A204.1 (cell line): Measurements from ENCODE around the gene EFCAB5.
A peak's percentile ranks its signal among the peaks of the same experiment; 100 is the strongest.
"Not testable (repeated sequence)": the region's sequence is repeated elsewhere in the genome, so short reads cannot be mapped to it uniquely, and the experiment has no call there.

Source experiments
- FAIRE-seq: peaks from 2 replicates; lab custom pipeline; 2012; peaks lifted over from hg19 to GRCh38; lab: Jason Lieb, UNC

EFCAB5 gene

DNA sequence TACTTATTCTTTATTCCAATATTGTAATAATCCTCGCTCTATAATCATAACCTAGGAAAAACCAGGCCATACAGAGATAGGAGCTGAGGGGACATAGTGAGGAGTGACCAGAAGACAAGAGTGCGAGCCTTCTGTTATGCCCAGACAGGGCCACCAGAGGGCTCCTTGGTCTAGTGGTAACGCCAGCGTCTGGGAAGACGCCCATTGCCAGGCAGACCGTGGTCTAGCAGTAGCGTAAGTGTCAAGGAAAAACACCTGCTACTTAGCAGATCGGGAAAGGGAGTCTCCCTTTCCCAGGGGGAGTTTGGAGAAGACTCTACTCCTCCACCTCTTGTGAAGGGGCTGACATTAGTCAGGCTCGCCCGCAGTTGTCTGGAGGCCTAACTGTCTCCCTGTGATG, 70.5 kb downstream of the EFCAB5 start:
- not testable (repeated sequence) for FAIRE-seq

DNA sequence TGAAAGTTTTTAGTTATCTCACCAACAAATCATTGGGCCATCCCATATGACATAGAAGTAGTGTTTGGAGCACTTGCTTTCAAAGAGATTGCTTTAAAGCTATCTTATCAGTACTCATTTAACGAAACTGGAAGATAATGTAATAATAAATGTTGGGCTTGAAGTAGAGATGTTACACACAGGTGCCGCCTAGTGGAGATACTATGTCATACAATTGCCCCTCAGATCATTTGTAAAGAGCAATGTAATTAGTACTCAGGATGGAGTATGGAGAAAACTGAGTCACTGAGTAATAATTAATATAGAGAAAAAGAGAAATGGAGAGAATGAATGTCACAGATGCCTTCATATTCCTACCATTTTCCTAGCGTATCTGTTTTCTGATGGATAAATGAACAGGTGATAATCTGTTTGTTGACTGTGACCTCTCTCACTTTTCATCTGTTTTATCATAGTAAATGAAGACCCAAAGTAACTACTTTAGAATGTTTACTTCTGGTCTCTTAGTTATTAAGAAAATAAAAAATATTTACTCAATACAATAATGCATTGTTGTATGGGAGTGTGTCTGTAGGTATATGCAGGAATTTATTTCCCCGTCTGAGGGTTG, 80.4 kb downstream of the EFCAB5 start:
- FAIRE-seq = peak; percentile 95

DNA sequence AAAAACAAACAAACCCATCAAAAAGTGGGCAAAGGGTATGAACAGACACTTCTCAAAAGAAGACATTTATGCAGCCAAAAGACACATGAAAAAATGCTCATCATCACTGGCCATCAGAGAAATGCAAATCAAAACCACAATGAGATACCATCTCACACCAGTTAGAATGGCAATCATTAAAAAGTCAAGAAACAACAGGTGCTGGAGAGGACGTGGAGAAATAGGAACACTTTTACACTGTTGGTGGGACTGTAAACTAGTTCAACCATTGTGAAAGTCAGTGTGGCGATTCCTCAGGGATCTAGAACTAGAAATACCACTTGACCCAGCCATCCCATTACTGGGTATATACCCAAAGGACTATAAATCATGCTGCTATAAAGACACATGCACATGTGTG, 83.9 kb downstream of the EFCAB5 start:
- not testable (repeated sequence) for FAIRE-seq

GRCh38 chr17:30027676-30028075, 86.2 kb downstream of the EFCAB5 start:
- no peak for FAIRE-seq

DNA sequence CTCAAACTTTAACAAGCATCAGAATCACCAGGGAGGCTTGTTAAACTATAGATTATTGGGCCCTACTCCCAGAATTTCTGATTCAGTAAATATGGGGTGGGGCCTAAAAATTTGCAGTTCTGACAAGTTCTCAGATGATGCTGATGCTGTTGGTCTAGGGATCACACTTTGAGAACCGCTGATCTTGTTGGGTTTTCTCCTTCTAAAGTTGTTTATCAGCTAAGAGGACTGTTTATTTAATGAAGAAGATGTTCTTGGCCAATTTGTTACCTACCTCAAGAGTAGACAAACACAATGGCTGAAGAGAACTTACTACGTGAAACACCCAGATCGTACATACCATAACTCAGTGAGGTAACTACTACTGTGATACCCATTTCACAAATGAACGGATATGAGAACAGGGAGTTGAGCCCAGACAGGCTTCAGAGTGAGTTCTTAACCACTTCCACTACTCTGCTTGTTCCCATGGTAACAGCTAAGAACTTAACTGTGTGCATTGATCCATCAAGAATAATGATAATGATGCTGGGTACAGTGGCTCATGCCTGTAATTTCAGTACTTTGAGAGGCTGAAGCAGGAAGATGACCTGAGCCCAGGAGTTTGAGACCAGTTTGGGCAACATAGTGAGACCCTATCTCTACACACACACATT, 89.9 kb downstream of the EFCAB5 start:
- FAIRE-seq = no peak

DNA sequence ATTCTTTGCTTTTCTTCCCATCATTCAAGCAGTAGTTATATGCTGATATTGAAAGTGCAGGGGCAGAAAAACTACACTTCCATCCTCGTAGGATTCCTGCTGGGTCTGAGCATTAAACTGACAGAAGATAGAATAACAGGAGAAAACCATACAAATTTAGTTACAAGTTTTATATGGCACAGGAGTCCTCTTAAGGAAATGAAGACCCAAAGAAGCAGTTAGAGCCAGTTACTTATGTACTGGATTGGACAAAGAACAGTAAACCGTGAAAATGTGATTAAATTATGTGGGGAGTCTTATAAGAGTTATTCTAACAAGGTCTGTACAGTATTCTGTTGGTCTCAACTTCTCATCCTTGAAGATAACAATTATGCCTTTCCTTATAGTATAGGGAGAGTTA, 93.9 kb downstream of the EFCAB5 start:
- no peak for FAIRE-seq

- not testable (repeated sequence) for FAIRE-seq
Measured at GRCh38 chr17:30040719-30041518, 99.5 kb downstream of the EFCAB5 start.

DNA sequence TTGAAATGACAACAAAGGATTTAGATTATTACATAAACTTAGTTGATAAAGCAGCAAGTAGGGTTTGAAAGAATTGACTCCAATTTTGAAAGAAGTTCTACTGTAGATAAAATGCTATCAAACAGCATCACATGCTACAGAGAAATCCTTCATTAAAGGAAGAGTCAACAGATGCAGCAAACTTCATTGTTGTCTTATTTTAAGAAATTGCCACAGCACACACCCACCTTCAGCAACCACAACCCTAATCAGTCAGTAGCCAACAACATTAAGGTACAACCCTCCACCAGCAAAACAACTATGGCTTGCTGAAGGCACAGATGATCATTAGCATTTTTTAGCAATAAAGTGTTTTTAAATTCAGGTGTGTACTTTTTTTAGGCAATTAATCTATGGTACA, 100.1 kb downstream of the EFCAB5 start:
- FAIRE-seq = no peak

DNA sequence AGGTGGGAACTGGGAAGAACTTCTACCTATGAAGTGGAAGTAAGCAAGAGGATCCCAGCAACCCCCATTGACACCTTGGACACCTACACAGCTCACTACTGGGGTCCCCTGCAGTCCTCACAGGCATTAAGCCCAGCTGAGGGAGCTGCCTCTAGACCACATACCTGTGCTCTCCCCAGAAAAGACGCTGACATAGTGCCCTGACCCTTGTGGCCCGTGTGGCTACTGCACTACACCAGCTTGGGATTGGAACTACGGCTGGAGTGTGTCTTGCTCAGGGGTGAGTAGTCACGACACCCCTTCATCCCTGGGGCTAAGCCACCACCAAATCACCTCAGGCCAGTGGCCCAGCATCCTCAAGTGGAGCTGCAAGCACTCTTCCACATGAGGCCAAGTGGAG, 120.9 kb downstream of the EFCAB5 start:
- no peak for FAIRE-seq

DNA sequence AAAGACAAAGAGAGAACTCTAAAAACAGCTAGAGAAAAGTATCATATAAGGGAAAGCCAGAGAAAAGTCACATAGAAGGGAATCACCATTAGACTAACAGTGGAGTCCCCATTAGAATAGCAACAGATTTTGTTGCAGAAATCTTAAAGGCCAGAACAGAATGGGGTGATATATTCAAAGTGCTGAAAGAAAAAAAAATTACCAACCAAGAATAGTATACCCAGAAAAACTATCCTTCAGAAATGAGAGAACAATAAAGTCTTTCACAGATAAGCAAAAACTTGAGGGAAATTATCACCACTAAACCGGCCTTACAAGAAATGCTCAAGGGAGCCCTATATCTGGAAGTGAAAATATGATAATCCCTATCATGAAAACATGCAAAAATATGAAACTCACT, 123.3 kb downstream of the EFCAB5 start:
- FAIRE-seq = no peak

DNA sequence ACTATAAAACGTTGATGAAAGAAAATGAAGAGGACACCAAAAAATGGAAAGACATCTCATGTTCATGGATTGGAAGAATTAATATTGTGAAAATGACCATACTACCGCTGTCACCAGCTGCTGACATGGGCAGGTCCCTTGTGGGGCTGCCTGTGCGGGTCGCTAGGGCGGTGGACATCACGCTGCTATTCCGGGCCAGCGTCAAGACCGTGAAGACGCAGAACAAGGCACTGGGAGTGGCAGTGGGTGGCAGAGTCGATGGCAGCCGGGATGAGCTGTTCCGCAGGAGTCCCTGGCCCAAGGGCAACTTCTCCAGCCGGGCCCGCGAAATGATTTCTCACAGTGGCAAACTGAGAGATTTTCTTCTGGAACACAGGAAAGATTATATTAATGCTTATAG, 127.0 kb downstream of the EFCAB5 start:
- FAIRE-seq = no peak

GRCh38 chr17:30074254-30074653, 132.8 kb downstream of the EFCAB5 start:
- no peak for FAIRE-seq

DNA sequence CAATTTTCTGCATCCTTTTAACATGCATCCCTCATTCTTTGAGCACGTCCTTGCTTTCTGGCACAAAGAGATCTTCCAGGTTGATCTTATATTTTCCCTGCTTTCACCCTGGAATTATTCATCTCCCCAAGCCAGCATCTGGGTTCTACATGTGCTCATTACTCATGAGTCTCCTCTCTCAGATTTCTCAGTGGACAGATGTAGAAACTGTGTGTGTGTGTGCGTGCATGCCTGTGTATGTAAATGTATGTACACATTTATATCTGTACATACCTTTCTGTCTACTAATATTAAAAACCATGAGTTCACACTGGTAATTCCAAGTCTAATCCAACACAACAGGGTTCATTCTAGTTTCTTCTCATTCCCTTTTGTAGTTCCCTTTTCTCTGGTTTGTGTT, 133.3 kb downstream of the EFCAB5 start:
- FAIRE-seq = no peak

- FAIRE-seq = no peak
Measured at GRCh38 chr17:30082773-30083172, 141.3 kb downstream of the EFCAB5 start.

DNA sequence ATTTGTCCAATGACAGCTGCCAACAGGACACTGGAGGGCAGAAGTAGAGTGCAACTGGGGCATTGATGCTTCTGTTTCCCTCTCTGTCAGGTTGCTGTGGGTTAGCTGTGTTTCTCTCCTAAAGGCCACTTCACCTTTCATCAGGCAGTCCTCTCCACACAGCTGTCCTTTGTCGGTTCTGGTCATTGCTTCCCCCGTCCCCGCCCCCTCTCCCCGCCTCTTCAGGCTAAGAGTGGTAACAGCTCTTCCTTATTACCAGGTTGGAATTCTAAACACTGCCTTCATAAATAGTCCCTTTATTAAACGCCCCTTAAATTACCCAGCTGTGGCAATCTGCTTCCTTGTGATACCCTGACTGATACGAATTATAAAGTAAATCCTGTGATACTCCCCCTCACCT, 143.4 kb downstream of the EFCAB5 start:
- FAIRE-seq = no peak

GRCh38 chr17:30086896-30087295, 145.5 kb downstream of the EFCAB5 start:
- FAIRE-seq = no peak

DNA sequence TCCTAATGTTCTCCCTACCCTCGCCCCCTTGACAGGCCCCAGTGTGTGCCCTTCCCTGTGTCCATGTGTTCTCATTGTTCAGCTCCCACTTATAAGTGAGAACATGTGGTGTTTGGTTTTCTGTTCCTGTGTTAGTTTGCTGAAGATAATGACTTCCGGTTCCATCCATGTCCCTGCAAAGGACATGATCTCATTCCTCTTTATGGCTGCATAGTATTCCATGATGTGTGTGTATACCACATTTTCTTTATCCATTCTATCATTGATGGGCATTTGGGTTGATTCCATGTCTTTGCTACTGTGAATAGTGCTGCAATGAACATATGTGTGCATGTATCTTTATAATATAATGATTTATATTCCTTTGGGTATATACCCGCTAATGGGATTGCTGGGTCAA, 146.0 kb downstream of the EFCAB5 start:
- not testable (repeated sequence) for FAIRE-seq

- FAIRE-seq = no peak
Measured at GRCh38 chr17:30091121-30091670, 149.8 kb downstream of the EFCAB5 start.

- no peak for FAIRE-seq
Measured at GRCh38 chr17:30091771-30092170, 150.3 kb downstream of the EFCAB5 start.

- FAIRE-seq = no peak
Measured at GRCh38 chr17:30092886-30093285, 151.5 kb downstream of the EFCAB5 start.

DNA sequence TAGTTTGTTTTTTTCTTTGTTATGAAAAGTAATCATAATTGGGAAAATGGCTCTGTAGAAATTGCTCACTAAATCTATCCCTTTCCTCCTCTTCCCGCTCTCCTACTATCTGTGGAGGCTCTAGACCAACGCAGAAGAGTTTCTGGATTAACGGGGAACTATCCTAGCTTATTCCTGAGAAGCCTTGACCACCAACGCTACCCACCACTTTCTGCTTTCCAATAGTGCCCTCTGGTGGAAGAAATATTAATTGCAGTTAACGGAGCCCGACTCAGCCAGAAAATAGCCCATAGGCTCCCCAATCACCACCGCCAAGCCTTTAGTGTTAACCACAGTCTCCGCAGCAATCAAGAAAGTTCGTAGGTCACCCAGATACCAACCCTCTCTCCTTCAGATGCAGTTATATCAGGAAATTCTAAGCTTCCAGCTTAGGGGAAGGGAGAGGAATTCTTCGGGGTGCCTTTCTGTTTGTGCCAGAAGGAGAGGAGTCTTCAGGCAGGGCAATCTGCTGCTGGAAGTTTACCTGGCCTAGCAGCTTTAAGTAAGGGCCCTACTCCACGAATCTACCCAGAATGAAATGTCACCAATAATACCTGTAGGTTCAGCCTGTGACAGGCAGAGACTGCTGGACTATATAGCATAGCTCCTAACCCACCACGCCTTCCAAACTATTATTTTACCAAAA, 152.2 kb downstream of the EFCAB5 start:
- peak; percentile 90 for FAIRE-seq

GRCh38 chr17:30095507-30096244, 154.2 kb downstream of the EFCAB5 start:
- FAIRE-seq = peak; percentile 91
